GM23338 (cell line): ENCODE measurements around the gene INKA1. TPM values are rescaled to one million over a fixed set of nuclear protein-coding genes. Genes with fewer than 3 reads are reported as not detected.
A peak's percentile ranks its signal among the peaks of the same experiment; 100 is the strongest.

Experiments used
- ATAC-seq: fragments of 200-7000 bp; cut with Tn5 transposase; 3 replicates; pipeline ENCODE4 v1.9.1; 2020
- DNase-seq: peaks from one replicate; pipeline ENCODE4 v3.0.0-alpha.2; 2015; ENCODE audit warnings: low spot score
- H2AFZ ChIP-seq: fragments of 200-600 bp; sonication (generic); 2 replicates; pipeline ENCODE4 v1.8.0; 2016; ENCODE audit warnings: antibody characterized with exemption, mild to moderate bottlenecking, moderate library complexity
- H3F3A ChIP-seq: fragments of 200-600 bp; sonication (generic); replicated peaks from 2 replicates; pipeline ENCODE4 v1.8.0; 2017; ENCODE audit warnings: antibody characterized with exemption, mixed run types, low read depth
- H3K27ac ChIP-seq: fragments of 200-600 bp; sonication (generic); 2 replicates; pipeline ENCODE4 v1.6.1; 2016; ENCODE audit warnings: low read depth
- H3K27me3 ChIP-seq: fragments of 200-600 bp; sonication (generic); 2 replicates; pipeline ENCODE4 v1.8.0; 2016; ENCODE audit warnings: mild to moderate bottlenecking, mixed run types, moderate library complexity; ENCODE audit not compliant: insufficient read depth
- H3K36me3 ChIP-seq: fragments of 200-600 bp; sonication (generic); 2 replicates; pipeline ENCODE4 v1.8.0; 2016; ENCODE audit warnings: mild to moderate bottlenecking; ENCODE audit not compliant: insufficient read depth
- H3K4me1 ChIP-seq: fragments of 200-600 bp; sonication (generic); 2 replicates; pipeline ENCODE4 v1.8.0; 2016; ENCODE audit warnings: mild to moderate bottlenecking, moderate library complexity; ENCODE audit not compliant: insufficient read depth
- H3K4me2 ChIP-seq: fragments of 200-600 bp; sonication (generic); 2 replicates; pipeline ENCODE4 v1.7.1; 2017; ENCODE audit warnings: mixed run types
- H3K4me3 ChIP-seq: fragments of 200-600 bp; sonication (generic); 2 replicates; pipeline ENCODE4 v1.6.1; 2016; ENCODE audit warnings: mixed run types
- H3K79me2 ChIP-seq: fragments of 200-600 bp; sonication (generic); replicated peaks from 2 replicates; pipeline ENCODE4 v1.8.0; 2017; ENCODE audit warnings: mild to moderate bottlenecking; ENCODE audit not compliant: insufficient read depth
- H3K9me2 ChIP-seq: fragments of 200-600 bp; sonication (generic); 2 replicates; pipeline ENCODE4 v1.8.0; 2017; ENCODE audit not compliant: insufficient read depth
- H4K20me1 ChIP-seq: fragments of 200-600 bp; sonication (generic); replicated peaks from 2 replicates; pipeline ENCODE4 v1.8.0; 2017; ENCODE audit warnings: mild to moderate bottlenecking; ENCODE audit not compliant: insufficient read depth
- H3K27ac Mint-ChIP-seq: 2 replicates; pipeline ENCODE4 v1.8.0; 2020; ENCODE audit warnings: inconsistent platforms, mild to moderate bottlenecking, moderate library complexity, mixed read lengths
- H3K27me3 Mint-ChIP-seq: 3 replicates; pipeline ENCODE4 v1.8.0; 2022; ENCODE audit warnings: low read depth, mild to moderate bottlenecking, moderate library complexity, mixed read lengths, inconsistent platforms; ENCODE audit not compliant: insufficient read depth, poor library complexity
- H3K36me3 Mint-ChIP-seq: 3 replicates; pipeline ENCODE4 v1.8.0; 2021; ENCODE audit warnings: low read depth, mild to moderate bottlenecking, inconsistent platforms, moderate library complexity, mixed read lengths
- H3K4me1 Mint-ChIP-seq: 3 replicates; pipeline ENCODE4 v1.8.0; 2020; ENCODE audit warnings: mild to moderate bottlenecking, inconsistent platforms, mixed read lengths
- H3K4me3 Mint-ChIP-seq: 3 replicates; pipeline ENCODE4 v1.8.0; 2021; ENCODE audit warnings: moderate library complexity, mild to moderate bottlenecking, inconsistent platforms, mixed read lengths
- H3K9me3 Mint-ChIP-seq: 3 replicates; pipeline ENCODE4 v1.8.0; 2020; ENCODE audit warnings: moderate library complexity, mild to moderate bottlenecking, inconsistent platforms, mixed read lengths
- CTCF ChIP-seq, 2 experiments: fragments of 200-600 bp in 1 of 2; sonication (generic) in 1 of 2; conservative IDR thresholded peaks; 2 replicates each; pipeline versions ENCODE4 v1.5.1 to v1.6.1; 2016 to 2017; ENCODE audit warnings: antibody characterized with exemption in 2 of 2, low read depth in 2 of 2, mild to moderate bottlenecking in 2 of 2, moderate library complexity in 1 of 2
- ETS1 ChIP-seq: IDR thresholded peaks from 2 replicates; pipeline ENCODE4 v1.6.1; 2016; ENCODE audit warnings: antibody characterized with exemption
- POLR2AphosphoS5 ChIP-seq: IDR thresholded peaks from 2 replicates; pipeline ENCODE4 v1.6.1; 2016; ENCODE audit warnings: antibody characterized with exemption, low read depth
- REST ChIP-seq: IDR thresholded peaks from one replicate; pipeline ENCODE4 v1.6.1; 2018; ENCODE audit warnings: antibody characterized with exemption; ENCODE audit not compliant: unreplicated experiment
- polyA plus RNA-seq: library from polyadenylated mRNA; unstranded; fragments of >200 nt; fragmentation: Nextera tagmentation; extraction: Ambion mirVana; gene quantifications from 2 replicates; pipeline ENCODE4 v1.2.1, GENCODE V29; 2016
- total RNA-seq: library from RNA; depleted of rRNA; stranded (reverse); fragments of >200 nt; shearing (Covaris generic); gene quantifications from 2 replicates; pipeline ENCODE4 v1.2.3, GENCODE V29; 2014

INKA1 gene
- total and polyA plus RNA-seq, 2 experiments from 2014 or later: 3.7 to 4.0 TPM

GRCh38 chr3:49840388-49840787 is 37.3 kb downstream of the INKA1 start:
- Mint-ChIP-seq H3K36me3 (peaks cover 60% of the 10 kb centered on the region), H3K27ac (no peak overlapping the region), H3K4me3 (no peak overlapping the region), H3K4me1 (peaks cover 18% of the 10 kb centered on the region), H3K9me3 (no peaks in the 10 kb centered on the region), H3K27me3 (peaks cover 5% of the 10 kb centered on the region)
- no peak overlapping the region for H2AFZ ChIP-seq
- DNase-seq (no peak), ATAC-seq (no peak)
- no peaks in the 10 kb centered on the region for H3K9me2 ChIP-seq
- no peak overlapping the region for H3K27ac ChIP-seq
- no peaks in the 10 kb centered on the region for H3F3A ChIP-seq
- peaks cover 8% of the 10 kb centered on the region; the same call in 1 of the 2 replicates for H3K36me3 ChIP-seq
- H3K79me2 ChIP-seq: no peaks in the 10 kb centered on the region
- no peaks in the 10 kb centered on the region for H3K4me1 ChIP-seq
- peaks cover 3% of the 10 kb centered on the region; the same call in 1 of the 2 replicates for H4K20me1 ChIP-seq
- no peak overlapping the region for H3K4me2 ChIP-seq
- TF ChIP-seq ETS1 (no peak), POLR2AphosphoS5 (no peak)
- no peaks in the 10 kb centered on the region for H3K27me3 ChIP-seq
- H3K4me3 ChIP-seq: no peak overlapping the region

- no peaks in the 10 kb centered on the region for H3K9me3 Mint-ChIP-seq
- H3K4me2 ChIP-seq: no peak overlapping the region
- no peaks in the 10 kb centered on the region for H3K27me3 ChIP-seq
- no peaks in the 10 kb centered on the region for H3K79me2 ChIP-seq
- 0 out of 2 replicates have a peak, but pooled peaks cover 3% of the 10 kb centered on the region for H4K20me1 ChIP-seq
- no peak overlapping the region for H3K27ac ChIP-seq
- no peak overlapping the region for H3K4me3 Mint-ChIP-seq
- peaks cover 62% of the 10 kb centered on the region for H3K36me3 Mint-ChIP-seq
- H3K4me1 Mint-ChIP-seq: peaks cover 18% of the 10 kb centered on the region
- H3K4me3 ChIP-seq: no peak overlapping the region
- H3F3A ChIP-seq: no peaks in the 10 kb centered on the region
- TF ChIP-seq REST (no peak), CTCF (conservative IDR thresholded peaks at IDR 0.05; ENCODE audit: low read depth in 2 of 2) (peak; percentile 56 to 84)
- peaks cover 8% of the 10 kb centered on the region; the same call in 1 of the 2 replicates for H3K36me3 ChIP-seq
- ATAC-seq: peak; percentile 83
- no peak overlapping the region for H3K27ac Mint-ChIP-seq
- H3K9me2 ChIP-seq: no peaks in the 10 kb centered on the region
- no peaks in the 10 kb centered on the region for H3K4me1 ChIP-seq
- H2AFZ ChIP-seq: no peak overlapping the region
- DNase-seq: peak; percentile 78
- peaks cover 5% of the 10 kb centered on the region for H3K27me3 Mint-ChIP-seq
Measured at GRCh38 chr3:49841126-49841696, 38.1 kb downstream of the INKA1 start.
